ENCODE results near the gene PHF5A.

The PHF5A gene

GRCh38 chr22:41516462-41516861, 48.0 kb upstream of the PHF5A start:
- Histone ChIP-seq H3K4me3 (ENCODE audit: low read depth, low read length, poor library complexity, severe bottlenecking) (no peak overlapping the region), H3K79me2 (ENCODE audit: insufficient read depth, low read length) (no peaks in the 10 kb centered on the region), H3F3A (ENCODE audit: insufficient read depth, low read length) (no peaks in the 10 kb centered on the region), H3K9me2 (ENCODE audit: low read depth, low read length) (no peaks in the 10 kb centered on the region), H3K4me1 (ENCODE audit: insufficient read depth, low read length, severe bottlenecking) (no peaks in the 10 kb centered on the region), H3K27ac (ENCODE audit: low read depth, low read length, poor library complexity, severe bottlenecking) (no peak overlapping the region), H4K20me1 (ENCODE audit: insufficient read depth, low read length) (no peaks in the 10 kb centered on the region), H2AFZ (ENCODE audit: low read length) (no peak overlapping the region), H3K36me3 (ENCODE audit: insufficient read depth, low read length) (peaks cover 64% of the 10 kb centered on the region), H3K9me3 (ENCODE audit: low read length) (no peaks in the 10 kb centered on the region), H3K9ac (ENCODE audit: low read length) (no peak overlapping the region), H3K27me3 (ENCODE audit: insufficient read depth, low read length) (no peaks in the 10 kb centered on the region), H3K4me2 (ENCODE audit: low read length) (no peak overlapping the region)
- no peak for TF ChIP-seq EZH2 (IDR thresholded peaks at IDR 0.05; ENCODE audit: borderline replicate concordance, low read length)
- TF ChIP-seq, protein P1, sequence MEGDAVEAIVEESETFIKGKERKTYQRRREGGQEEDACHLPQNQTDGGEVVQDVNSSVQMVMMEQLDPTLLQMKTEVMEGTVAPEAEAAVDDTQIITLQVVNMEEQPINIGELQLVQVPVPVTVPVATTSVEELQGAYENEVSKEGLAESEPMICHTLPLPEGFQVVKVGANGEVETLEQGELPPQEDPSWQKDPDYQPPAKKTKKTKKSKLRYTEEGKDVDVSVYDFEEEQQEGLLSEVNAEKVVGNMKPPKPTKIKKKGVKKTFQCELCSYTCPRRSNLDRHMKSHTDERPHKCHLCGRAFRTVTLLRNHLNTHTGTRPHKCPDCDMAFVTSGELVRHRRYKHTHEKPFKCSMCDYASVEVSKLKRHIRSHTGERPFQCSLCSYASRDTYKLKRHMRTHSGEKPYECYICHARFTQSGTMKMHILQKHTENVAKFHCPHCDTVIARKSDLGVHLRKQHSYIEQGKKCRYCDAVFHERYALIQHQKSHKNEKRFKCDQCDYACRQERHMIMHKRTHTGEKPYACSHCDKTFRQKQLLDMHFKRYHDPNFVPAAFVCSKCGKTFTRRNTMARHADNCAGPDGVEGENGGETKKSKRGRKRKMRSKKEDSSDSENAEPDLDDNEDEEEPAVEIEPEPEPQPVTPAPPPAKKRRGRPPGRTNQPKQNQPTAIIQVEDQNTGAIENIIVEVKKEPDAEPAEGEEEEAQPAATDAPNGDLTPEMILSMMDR (IDR thresholded peaks at IDR 0.05; ENCODE audit: low read length): no peak

DNA sequence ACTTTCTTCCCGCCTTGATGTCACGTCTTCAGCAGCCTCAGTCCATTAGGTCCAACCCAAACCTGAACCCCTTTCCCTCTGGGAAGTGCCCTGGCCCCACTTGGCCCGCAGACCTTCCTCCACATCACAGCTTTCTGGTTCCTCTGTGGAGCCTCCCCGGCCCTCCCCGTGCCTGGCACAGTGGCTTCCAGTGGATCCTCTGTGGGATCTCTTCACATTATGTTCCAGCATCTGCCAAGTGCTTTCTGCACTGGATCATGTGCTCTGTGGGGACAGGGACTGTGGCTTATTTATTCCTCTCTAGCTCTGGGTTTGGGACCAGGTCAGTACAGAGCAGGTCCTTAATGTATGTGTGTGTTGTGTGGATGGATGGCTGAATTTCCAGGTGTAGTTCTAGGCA, 44.9 kb upstream of the PHF5A start:
- Histone ChIP-seq H4K20me1 (ENCODE audit: insufficient read depth, low read length) (no peaks in the 10 kb centered on the region), H3K4me3 (ENCODE audit: low read depth, low read length, poor library complexity, severe bottlenecking) (no peak overlapping the region), H3K4me2 (ENCODE audit: low read length) (no peak overlapping the region), H3K27ac (ENCODE audit: low read depth, low read length, poor library complexity, severe bottlenecking) (no peak overlapping the region), H3K36me3 (ENCODE audit: insufficient read depth, low read length) (peaks cover 85% of the 10 kb centered on the region), H3K27me3 (ENCODE audit: insufficient read depth, low read length) (no peaks in the 10 kb centered on the region), H3K9me2 (ENCODE audit: low read depth, low read length) (no peaks in the 10 kb centered on the region), H3K9ac (ENCODE audit: low read length) (no peak overlapping the region), H3K4me1 (ENCODE audit: insufficient read depth, low read length, severe bottlenecking) (no peaks in the 10 kb centered on the region), H3K9me3 (ENCODE audit: low read length) (no peaks in the 10 kb centered on the region), H3F3A (ENCODE audit: insufficient read depth, low read length) (no peaks in the 10 kb centered on the region), H2AFZ (ENCODE audit: low read length) (no peak overlapping the region), H3K79me2 (ENCODE audit: insufficient read depth, low read length) (no peaks in the 10 kb centered on the region)
- TF ChIP-seq, protein P1 (IDR thresholded peaks at IDR 0.05; ENCODE audit: low read length): no peak
- TF ChIP-seq EZH2 (IDR thresholded peaks at IDR 0.05; ENCODE audit: borderline replicate concordance, low read length): no peak

DNA sequence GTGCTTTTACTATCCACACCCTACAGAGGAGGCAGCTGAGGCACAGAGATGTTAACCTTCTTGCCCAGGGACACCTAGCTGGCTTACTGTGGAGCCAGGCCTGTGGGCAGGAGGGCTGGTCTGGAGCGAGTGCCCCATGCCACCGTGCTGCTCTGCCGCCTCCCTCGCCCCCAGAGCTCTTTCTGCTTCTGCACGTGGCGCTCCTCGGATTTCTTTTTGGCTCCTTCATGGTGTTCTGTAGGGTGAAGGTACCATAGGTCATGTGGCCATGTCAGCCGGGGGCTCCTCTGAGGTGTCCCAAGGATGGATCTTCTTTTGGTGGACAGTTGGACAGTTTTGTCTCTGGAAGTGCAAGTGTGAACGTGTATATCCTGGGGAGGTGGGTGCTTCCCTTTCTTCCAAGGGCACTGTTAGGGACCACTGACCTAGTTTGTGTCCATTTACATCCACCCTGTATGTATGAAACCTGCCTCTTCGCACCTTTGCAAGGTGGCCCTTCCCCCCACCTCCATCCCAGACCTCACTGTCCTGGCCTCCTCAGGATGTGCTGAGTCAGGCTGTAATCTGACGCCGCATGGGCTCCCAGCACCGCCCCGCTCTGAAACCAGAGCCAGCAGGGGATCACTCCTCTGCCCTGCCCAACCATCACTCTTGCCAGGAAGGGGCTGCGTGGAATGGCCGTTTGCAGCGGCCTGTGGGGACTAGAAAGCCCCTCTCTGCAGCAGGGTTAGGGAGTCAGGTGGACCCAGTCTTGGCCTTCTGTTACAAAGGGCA, 44.1 kb upstream of the PHF5A start:
- Histone ChIP-seq H3K4me1 (ENCODE audit: insufficient read depth, low read length, severe bottlenecking) (no peaks in the 10 kb centered on the region), H3K9ac (ENCODE audit: low read length) (no peak overlapping the region), H2AFZ (ENCODE audit: low read length) (no peak overlapping the region), H3K9me2 (ENCODE audit: low read depth, low read length) (no peaks in the 10 kb centered on the region), H3K36me3 (ENCODE audit: insufficient read depth, low read length) (peaks cover 87% of the 10 kb centered on the region), H3K4me2 (ENCODE audit: low read length) (no peak overlapping the region), H3K79me2 (ENCODE audit: insufficient read depth, low read length) (no peaks in the 10 kb centered on the region), H4K20me1 (ENCODE audit: insufficient read depth, low read length) (no peaks in the 10 kb centered on the region), H3F3A (ENCODE audit: insufficient read depth, low read length) (no peaks in the 10 kb centered on the region), H3K9me3 (ENCODE audit: low read length) (no peaks in the 10 kb centered on the region), H3K27ac (ENCODE audit: low read depth, low read length, poor library complexity, severe bottlenecking) (no peak overlapping the region), H3K4me3 (ENCODE audit: low read depth, low read length, poor library complexity, severe bottlenecking) (no peak overlapping the region), H3K27me3 (ENCODE audit: insufficient read depth, low read length) (no peaks in the 10 kb centered on the region)
- TF ChIP-seq EZH2 (IDR thresholded peaks at IDR 0.05; ENCODE audit: borderline replicate concordance, low read length): no peak
- TF ChIP-seq, protein P1 (IDR thresholded peaks at IDR 0.05; ENCODE audit: low read length): no peak
